PC-9 (cell line): ENCODE results near the gene CCL8.

ENCODE experiments used
- CTCF ChIP-seq: fragments of 200-600 bp; sonication (generic); conservative IDR thresholded peaks from 2 replicates; pipeline ENCODE4 v1.6.1; 2017; ENCODE audit warnings: mixed run types, antibody characterized with exemption, mild to moderate bottlenecking, moderate library complexity
- EZH2 ChIP-seq: fragments of 200-600 bp; sonication (generic); IDR thresholded peaks from 2 replicates; pipeline ENCODE4 v1.8.0; 2017; ENCODE audit warnings: antibody characterized with exemption, low read depth

- TF ChIP-seq CTCF (no peak), EZH2 (no peak)
Observed at GRCh38 chr17:34370997-34371395, 51.8 kb downstream of the CCL8 start.
